Measurements from ENCODE around the gene MECR. TPM values are rescaled to one million over a fixed set of nuclear protein-coding genes. Genes with fewer than 3 reads are reported as not detected.

Gene MECR
- total and polyA plus RNA-seq, 2 experiments from 2014 or later: 25.7 to 32.3 TPM

- no peak for TF ChIP-seq ZNF462 (CRISPR knock-in tag; IDR thresholded peaks at IDR 0.05)
- no peak for TF ChIP-seq POLR2AphosphoS5 (IDR thresholded peaks at IDR 0.05; ENCODE audit: low read depth)
These were observed 40.3 kb upstream of the MECR start (continued) for GRCh38 chr1:29270929-29271521.

GRCh38 chr1:29269382-29269781 lies 38.6 kb upstream of the MECR start:
- ATAC-seq (no peak), DNase-seq (ENCODE audit: low spot score) (no peak)
- H3K27ac Mint-ChIP-seq: no peak overlapping the region
- H3K36me3 ChIP-seq (ENCODE audit: insufficient read depth): 0 out of 2 replicates have a peak, but pooled peaks cover 5% of the 10 kb centered on the region
- H3K4me3 Mint-ChIP-seq: no peak overlapping the region
- H3K36me3 Mint-ChIP-seq (ENCODE audit: low read depth): no peaks in the 10 kb centered on the region; the same call in 2 of the 3 replicates
- no peaks in the 10 kb centered on the region for H3K9me2 ChIP-seq (ENCODE audit: insufficient read depth)
- peaks cover 23% of the 10 kb centered on the region for H3K4me1 ChIP-seq (ENCODE audit: insufficient read depth)
- H3K27me3 Mint-ChIP-seq (ENCODE audit: insufficient read depth, low read depth, poor library complexity): peaks cover 4% of the 10 kb centered on the region
- H3K79me2 ChIP-seq (replicated peaks; ENCODE audit: insufficient read depth): no peaks in the 10 kb centered on the region; the same call in 1 of the 2 replicates
- H4K20me1 ChIP-seq (replicated peaks; ENCODE audit: insufficient read depth): no peaks in the 10 kb centered on the region; the same call in 1 of the 2 replicates
- H3K27me3 ChIP-seq (ENCODE audit: insufficient read depth): no peaks in the 10 kb centered on the region
- H3K9me3 Mint-ChIP-seq: no peaks in the 10 kb centered on the region
- no peak overlapping the region for H2AFZ ChIP-seq
- H3K4me2 ChIP-seq: no peak overlapping the region
- peaks cover 24% of the 10 kb centered on the region for H3K4me1 Mint-ChIP-seq
- H3K4me3 ChIP-seq: no peak overlapping the region
- no peak overlapping the region for H3K27ac ChIP-seq (ENCODE audit: low read depth)
- no peaks in the 10 kb centered on the region for H3F3A ChIP-seq (replicated peaks; ENCODE audit: low read depth)
- TF ChIP-seq CTCF (conservative IDR thresholded peaks at IDR 0.05; ENCODE audit: low read depth in 2 of 2) (no peak), REST (IDR thresholded peaks at IDR 0.05; ENCODE audit: unreplicated experiment) (no peak), EZH2phosphoT487 (IDR thresholded peaks at IDR 0.05; ENCODE audit: unreplicated experiment) (no peak), ETS1 (IDR thresholded peaks at IDR 0.05) (no peak), ZNF331 (CRISPR knock-in tag; IDR thresholded peaks at IDR 0.05; ENCODE audit: low read depth) (no peak)
